Stimulated activated CD4-positive, alpha-beta T cell treated with anti-CD3 and anti-CD28 coated beads, Interleukin-12 subunit alpha, Interleukin-12 subunit beta, amount 100 ng/mL, for 24 hours (primary cell): ENCODE measurements around the gene NSUN4.
A peak's percentile ranks its signal among the peaks of the same experiment; 100 is the strongest.
"Not testable (repeated sequence)": the region's sequence is repeated elsewhere in the genome, so short reads cannot be mapped to it uniquely, and the experiment has no call there.

ENCODE experiments used
- DNase-seq, 2 experiments: peaks; one replicate each; pipeline ENCODE4 v3.0.0-alpha.2; 2020; ENCODE audit warnings: low read depth in 2 of 2

The NSUN4 gene

GRCh38 chr1:46340404-46341221 is at the start of gene NSUN4:
TSS of gene NSUN4 (plus strand) at chr1:46340807. CDS start at chr1:46340827, 20 bp downstream.
- DNase-seq, result peak; percentile 73 to 79

- DNase-seq, result no peak
Measured at GRCh38 chr1:46295306-46295705, 45.3 kb upstream of the NSUN4 start.

- DNase-seq, result no peak
Measured at GRCh38 chr1:46298387-46298786, 42.2 kb upstream of the NSUN4 start.

GRCh38 chr1:46300673-46301405 is 39.8 kb upstream of the NSUN4 start:
- DNase-seq, result no peak

GRCh38 chr1:46301406-46301807 is 39.2 kb upstream of the NSUN4 start:
- DNase-seq, result no peak

GRCh38 chr1:46301808-46302640 is 38.6 kb upstream of the NSUN4 start:
- peak; percentile 29 to 47 for DNase-seq

GRCh38 chr1:46302641-46303037 is 38.0 kb upstream of the NSUN4 start:
- DNase-seq, result no peak

GRCh38 chr1:46303038-46303871 is 37.4 kb upstream of the NSUN4 start, which contains the start of the genes LRRC41 and UQCRH:
TSS of gene LRRC41 (minus strand) at chr1:46303616. CDS start at chr1:46303322, 294 bp downstream.
TSS of gene UQCRH (plus strand) at chr1:46303698. CDS start at chr1:46303767, 69 bp downstream.
- DNase-seq, result peak; percentile 81 to 87

- DNase-seq, result no peak
Measured at GRCh38 chr1:46303872-46304326, 36.7 kb upstream of the NSUN4 start.

- no peak for DNase-seq
Measured at GRCh38 chr1:46306159-46306530, 34.5 kb upstream of the NSUN4 start.

GRCh38 chr1:46309401-46310159 is 31.0 kb upstream of the NSUN4 start:
- no peak for DNase-seq

GRCh38 chr1:46310321-46310720 is 30.3 kb upstream of the NSUN4 start:
- DNase-seq, result no peak

- no peak for DNase-seq
Measured at GRCh38 chr1:46315669-46316403, 24.8 kb upstream of the NSUN4 start.

GRCh38 chr1:46317323-46317722 is 23.3 kb upstream of the NSUN4 start:
- no peak for DNase-seq

GRCh38 chr1:46319301-46319700 is 21.3 kb upstream of the NSUN4 start:
- not testable (repeated sequence) for DNase-seq

GRCh38 chr1:46319960-46320914 is 20.4 kb upstream of the NSUN4 start:
- DNase-seq, result not testable (repeated sequence)

- not testable (repeated sequence) for DNase-seq
Measured at GRCh38 chr1:46322191-46322590, 18.4 kb upstream of the NSUN4 start.
